ENCODE data around the gene RAPGEF4.
"Not testable (repeated sequence)": the region's sequence is repeated elsewhere in the genome, so short reads cannot be mapped to it uniquely, and the experiment has no call there.

RAPGEF4 gene

GRCh38 chr2:173037245-173038120 is 301.8 kb downstream of the RAPGEF4 start:
- TF ChIP-seq CTCF (IDR thresholded peaks at IDR 0.05; ENCODE audit: low read depth, low read length): no peak

GRCh38 chr2:173038257-173038656 is 302.6 kb downstream of the RAPGEF4 start:
- DNase-seq (ENCODE audit: extremely low read depth, low read depth): not testable (repeated sequence)

More at GRCh38 chr2:173037245-173038120, 301.8 kb downstream of the RAPGEF4 start:
- no peak for DNase-seq (ENCODE audit: extremely low read depth, low read depth)

GRCh38 chr2:173040729-173041128 is 305.1 kb downstream of the RAPGEF4 start:
- DNase-seq (ENCODE audit: extremely low read depth, low read depth): no peak
- TF ChIP-seq CTCF (IDR thresholded peaks at IDR 0.05; ENCODE audit: low read depth, low read length): no peak

- DNase-seq (ENCODE audit: extremely low read depth, low read depth): no peak
Measured at GRCh38 chr2:173043476-173043875, 307.8 kb downstream of the RAPGEF4 start.

GRCh38 chr2:173043897-173044519 is 308.4 kb downstream of the RAPGEF4 start:
- no peak for DNase-seq (ENCODE audit: extremely low read depth, low read depth)
- no peak for TF ChIP-seq CTCF (IDR thresholded peaks at IDR 0.05; ENCODE audit: low read depth, low read length)

More at GRCh38 chr2:173043476-173043875, 307.8 kb downstream of the RAPGEF4 start:
- no peak for TF ChIP-seq CTCF (IDR thresholded peaks at IDR 0.05; ENCODE audit: low read depth, low read length)

GRCh38 chr2:173044686-173045085 is 309.0 kb downstream of the RAPGEF4 start:
- DNase-seq (ENCODE audit: extremely low read depth, low read depth): no peak

GRCh38 chr2:173045181-173045580 is 309.5 kb downstream of the RAPGEF4 start:
- no peak for TF ChIP-seq CTCF (IDR thresholded peaks at IDR 0.05; ENCODE audit: low read depth, low read length)
- DNase-seq (ENCODE audit: extremely low read depth, low read depth): no peak

More at GRCh38 chr2:173044686-173045085, 309.0 kb downstream of the RAPGEF4 start:
- no peak for TF ChIP-seq CTCF (IDR thresholded peaks at IDR 0.05; ENCODE audit: low read depth, low read length)

All from AG09319 (cell line).